HepG2 (cell line): ENCODE data around the gene GPER1. TPM values are rescaled to one million over a fixed set of nuclear protein-coding genes. Genes with fewer than 3 reads are reported as not detected.

Experiments used
- ATAC-seq: fragments of 200-7000 bp; cut with Tn5 transposase; 3 replicates; pipeline ENCODE4 v1.9.1; 2020; ENCODE audit warnings: mild to moderate bottlenecking, moderate library complexity
- BruUV-seq: library from RNA; stranded (reverse); fragments of 400-500 nt; replicated peaks from 2 replicates; lab custom pipeline; 2021; lab: Mats Ljungman, UMichigan
- CTCF ChIA-PET: fragments of 300-600 bp; formaldehyde crosslinking; extraction: SDS; loops from one replicate; lab custom pipeline; 2021; ENCODE audit warnings: low total read pairs, inconsistent platforms, low intra/inter-chr PET ratio; lab: Yijun Ruan, JAX
- POLR2A ChIA-PET: fragments of 350-600 bp; sonication (Branson Sonifier 250); formaldehyde crosslinking; loops from one replicate; lab custom pipeline; 2020; ENCODE audit warnings: antibody characterized with exemption, inconsistent platforms; lab: Yijun Ruan, JAX
- DNase-seq: peaks from one replicate; pipeline ENCODE4 v3.0.0-alpha.2; 2015; ENCODE audit warnings: low spot score
- FAIRE-seq: peaks from 3 replicates; lab custom pipeline; 2011; peaks lifted over from hg19 to GRCh38; lab: Jason Lieb, UNC
- H2AFZ ChIP-seq: one replicate; pipeline ENCODE4 v1.6.1; 2011; ENCODE audit warnings: low read length, inconsistent platforms
- H3K27ac ChIP-seq: fragments of 300-600 bp; 3 replicates; pipeline ENCODE4 v1.8.0; 2011; ENCODE audit warnings: mixed run types, mild to moderate bottlenecking, mixed read lengths, low read length, inconsistent platforms; ENCODE audit not compliant: insufficient read depth; ENCODE audit errors: extremely low read length
- H3K27me3 ChIP-seq, 2 experiments: fragments of 200-600 bp in 1 of 2; 2 replicates in 1 of 2; 3 replicates in 1 of 2; pipeline versions ENCODE4 v1.6.0 to v1.8.0; 2011; ENCODE audit warnings: low read length in 2 of 2, mild to moderate bottlenecking in 2 of 2, moderate library complexity in 2 of 2, inconsistent platforms in 1 of 2; ENCODE audit not compliant: insufficient read depth in 2 of 2, control insufficient read depth in 1 of 2
- H3K36me3 ChIP-seq, 2 experiments: fragments of 200-600 bp in 1 of 2; replicated peaks in 1 of 2; 2 replicates in 1 of 2; 3 replicates in 1 of 2; pipeline versions ENCODE4 v1.5.1 to v1.8.0; 2011; ENCODE audit warnings: low read length in 2 of 2, inconsistent platforms in 1 of 2; ENCODE audit not compliant: insufficient read depth in 2 of 2, control insufficient read depth in 1 of 2
- H3K4me1 ChIP-seq: 2 replicates; pipeline ENCODE4 v1.5.1; 2012; ENCODE audit warnings: low read length, inconsistent platforms; ENCODE audit not compliant: insufficient read depth
- H3K4me2 ChIP-seq: 2 replicates; pipeline ENCODE4 v1.6.0; 2011; ENCODE audit warnings: low read depth, low read length, inconsistent platforms
- H3K4me3 ChIP-seq, 3 experiments: fragments of 200-600 bp in 1 of 3; sonication (generic), shearing (Covaris generic) in 1 of 3; replicated peaks in 1 of 3; 2 replicates each; pipeline ENCODE4 v1.5.1; 2011 to 2016; ENCODE audit warnings: low read length in 3 of 3, inconsistent platforms in 2 of 3, low read depth in 2 of 3, mild to moderate bottlenecking in 2 of 3, control low read depth in 1 of 3, mixed read lengths in 1 of 3; ENCODE audit not compliant: insufficient read depth in 1 of 3
- H3K79me2 ChIP-seq: one replicate; pipeline ENCODE4 v1.6.1; 2011; ENCODE audit warnings: low read length, inconsistent platforms; ENCODE audit not compliant: insufficient read depth
- H3K9ac ChIP-seq: 2 replicates; pipeline ENCODE4 v1.6.0; 2011; ENCODE audit warnings: mild to moderate bottlenecking, low read depth, low read length, inconsistent platforms; ENCODE audit not compliant: insufficient read depth
- H3K9me3 ChIP-seq: 2 replicates; pipeline ENCODE4 v1.5.1; 2012; ENCODE audit warnings: mild to moderate bottlenecking, low read length
- H4K20me1 ChIP-seq: 2 replicates; pipeline ENCODE4 v1.6.0; 2011; ENCODE audit warnings: inconsistent platforms, mild to moderate bottlenecking, low read length, moderate library complexity; ENCODE audit not compliant: insufficient read depth
- ATF7 ChIP-seq, 2 experiments: fragments of 450-650 bp in 1 of 2; sonication (generic) in 1 of 2; formaldehyde crosslinking in 1 of 2; IDR thresholded peaks; 2 replicates each; pipeline versions ENCODE4 v1.4.0 to v1.6.1; 2016 to 2020; ENCODE audit warnings: antibody characterized with exemption in 1 of 2, mild to moderate bottlenecking in 1 of 2, missing genetic modification reagents in 1 of 2
- FLYWCH1 ChIP-seq: sonication (generic); formaldehyde crosslinking; IDR thresholded peaks from 2 replicates; pipeline ENCODE4 v1.8.1; 2023; ENCODE audit warnings: mild to moderate bottlenecking, missing genetic modification reagents
- NCOR1 ChIP-seq: fragments of 200-600 bp; sonication (generic); IDR thresholded peaks from 2 replicates; pipeline ENCODE4 v1.7.0; 2017; ENCODE audit warnings: antibody characterized with exemption, low read length, borderline replicate concordance
- TAF15 ChIP-seq: fragments of 200-400 bp; formaldehyde crosslinking; IDR thresholded peaks from one replicate; pipeline ENCODE4 v1.6.1; 2018; ENCODE audit warnings: mild to moderate bottlenecking, low read depth, low read length; ENCODE audit not compliant: poor library complexity, severe bottlenecking
- ZBTB38 ChIP-seq: sonication (generic); formaldehyde crosslinking; IDR thresholded peaks from 2 replicates; pipeline ENCODE4 v1.5.1; 2020; ENCODE audit warnings: mild to moderate bottlenecking, missing genetic modification reagents
- ZHX2 ChIP-seq, 2 experiments: sonication (generic) in 1 of 2; formaldehyde crosslinking in 1 of 2; IDR thresholded peaks; 2 replicates each; pipeline versions ENCODE4 v1.6.1 to v1.9.0; 2014 to 2022; ENCODE audit warnings: antibody characterized with exemption in 1 of 2, borderline replicate concordance in 1 of 2, inconsistent platforms in 1 of 2, low read depth in 1 of 2, missing genetic modification reagents in 1 of 2
- ZNF629 ChIP-seq: sonication (generic); formaldehyde crosslinking; conservative IDR thresholded peaks from 2 replicates; pipeline ENCODE4 v1.5.0; 2020; ENCODE audit warnings: missing genetic modification reagents
- WGBS: methylation state at CpG from one replicate; pipeline ENCODE4 v1.1.6; 2017; ENCODE audit warnings: low lambda C conversion rate; 5-methylcytosine and 5-hydroxymethylcytosine counted together
- in situ Hi-C: cut with HindIII; loops from 2 replicates; pipeline ENCODE4 v1.10.0; 2017; ENCODE audit warnings: low pct_unique_long_range_greater_than_20kb; ENCODE audit not compliant: extremely low pct_ligation_motif_present
- intact Hi-C: fragments of 100-400 bp; cut with micrococcal nuclease; formaldehyde crosslinking; loops from one replicate; pipeline ENCODE4 v1.10.0; 2022; ENCODE audit not compliant: unreplicated experiment
- polyA plus RNA-seq, 8 experiments: library from polyadenylated mRNA; depleted of rRNA in 3 of 8; stranded (reverse) in 7 of 8; unstranded in 1 of 8; fragments of >200 nt; fragmentation: Illumina TruSeq in 4 of 8; extraction: Trizol in 4 of 8; gene quantifications; 2 replicates each; pipeline versions ENCODE4 v1.2.1 to v1.2.3, GENCODE V29; 2011 to 2016; ENCODE audit warnings: low read depth in 4 of 8, missing spikeins in 1 of 8, mixed read lengths in 1 of 8; ENCODE audit not compliant: insufficient read depth in 1 of 8
- total RNA-seq, 5 experiments: library from RNA; depleted of rRNA; stranded (reverse); fragments of >200 nt; fragmentation: Illumina TruSeq; extraction: Trizol; gene quantifications; 2 replicates each; pipeline ENCODE4 v1.2.3, GENCODE V29; 2016; ENCODE audit warnings: low read depth in 1 of 5
- TF ChIP-seq, protein P1 (sequence below): sonication (generic); formaldehyde crosslinking; IDR thresholded peaks from 2 replicates; pipeline ENCODE4 v1.4.0; 2020; ENCODE audit warnings: missing genetic modification reagents
- TF ChIP-seq, protein P2 (sequence below): sonication (generic); formaldehyde crosslinking; conservative IDR thresholded peaks from 2 replicates; pipeline ENCODE4 v1.8.0; 2022; ENCODE audit warnings: mild to moderate bottlenecking, moderate library complexity, missing genetic modification reagents

GPER1 gene
- total and polyA plus RNA-seq, 2 of the 13 experiments (the other 11 are each of a cell fraction or from before 2014, with no cell fraction given): 12.7 to 19.7 TPM

DNA sequence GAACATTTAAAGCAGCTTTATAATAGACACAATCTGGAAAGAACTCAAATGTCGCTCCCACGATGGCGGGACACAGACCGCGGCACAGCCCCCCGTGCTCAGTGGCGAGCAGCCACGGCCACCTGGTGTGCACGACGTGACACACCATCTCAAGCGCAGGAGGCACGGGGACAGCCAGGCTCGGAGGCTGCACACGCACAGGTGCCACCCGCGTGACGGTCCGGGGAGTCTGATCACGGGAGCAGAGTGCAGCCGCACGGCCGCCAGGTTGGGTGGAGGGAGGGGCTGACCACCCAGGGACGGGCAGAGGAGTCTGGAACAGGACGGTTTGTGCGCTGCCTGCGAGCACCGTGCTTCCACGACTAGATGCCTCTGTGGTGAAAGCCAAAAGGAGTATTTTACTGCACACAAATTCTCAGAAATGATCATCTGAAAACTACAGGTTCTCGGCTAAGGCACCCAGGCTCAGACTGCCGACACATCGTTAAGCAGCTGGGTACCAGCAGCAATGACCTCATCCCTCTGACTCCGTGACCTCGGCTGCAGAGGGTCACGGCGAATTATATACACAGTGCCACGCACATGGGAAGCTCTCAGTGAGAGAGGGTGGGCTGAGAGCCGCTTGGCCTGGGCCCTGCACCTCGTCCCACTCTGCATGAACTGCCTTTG lies 7.5 kb upstream of the GPER1 start:
- intact Hi-C loops: no loop called here

More for the DNA sequence above, 7.5 kb upstream of the GPER1 start:
- Histone ChIP-seq H3K9me3 (no peaks in the 10 kb centered on the region), H3K4me1 (peaks cover 43% of the 10 kb centered on the region), H4K20me1 (no peaks in the 10 kb centered on the region), H3K79me2 (no peaks in the 10 kb centered on the region), H3K4me2 (no peak overlapping the region), H3K9ac (no peak overlapping the region)
- ATAC-seq (no peak), DNase-seq (no peak)
- no TSS peak for BruUV-seq
- CTCF ChIA-PET: no interaction called here
- TF ChIP-seq NCOR1 (no peak), ZNF629 (CRISPR knock-in tag) (no peak), TAF15 (no peak), ATF7 (IDR thresholded peaks at IDR 0.05) (peak; percentile 30), ATF7 (CRISPR knock-in tag; IDR thresholded peaks at IDR 0.05) (no peak), ZBTB38 (CRISPR knock-in tag) (peak; percentile 93), FLYWCH1 (CRISPR knock-in tag) (no peak), ZHX2 (IDR thresholded peaks at IDR 0.05; ENCODE audit: low read depth) (peak; percentile 10; the same call in 1 of the 2 replicates), ZHX2 (CRISPR knock-in tag; IDR thresholded peaks at IDR 0.05; ENCODE audit: borderline replicate concordance) (no peak)
- TF ChIP-seq, protein P1, sequence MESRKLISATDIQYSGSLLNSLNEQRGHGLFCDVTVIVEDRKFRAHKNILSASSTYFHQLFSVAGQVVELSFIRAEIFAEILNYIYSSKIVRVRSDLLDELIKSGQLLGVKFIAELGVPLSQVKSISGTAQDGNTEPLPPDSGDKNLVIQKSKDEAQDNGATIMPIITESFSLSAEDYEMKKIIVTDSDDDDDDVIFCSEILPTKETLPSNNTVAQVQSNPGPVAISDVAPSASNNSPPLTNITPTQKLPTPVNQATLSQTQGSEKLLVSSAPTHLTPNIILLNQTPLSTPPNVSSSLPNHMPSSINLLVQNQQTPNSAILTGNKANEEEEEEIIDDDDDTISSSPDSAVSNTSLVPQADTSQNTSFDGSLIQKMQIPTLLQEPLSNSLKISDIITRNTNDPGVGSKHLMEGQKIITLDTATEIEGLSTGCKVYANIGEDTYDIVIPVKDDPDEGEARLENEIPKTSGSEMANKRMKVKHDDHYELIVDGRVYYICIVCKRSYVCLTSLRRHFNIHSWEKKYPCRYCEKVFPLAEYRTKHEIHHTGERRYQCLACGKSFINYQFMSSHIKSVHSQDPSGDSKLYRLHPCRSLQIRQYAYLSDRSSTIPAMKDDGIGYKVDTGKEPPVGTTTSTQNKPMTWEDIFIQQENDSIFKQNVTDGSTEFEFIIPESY (CRISPR knock-in tag): peak; percentile 91
- TF ChIP-seq, protein P2, sequence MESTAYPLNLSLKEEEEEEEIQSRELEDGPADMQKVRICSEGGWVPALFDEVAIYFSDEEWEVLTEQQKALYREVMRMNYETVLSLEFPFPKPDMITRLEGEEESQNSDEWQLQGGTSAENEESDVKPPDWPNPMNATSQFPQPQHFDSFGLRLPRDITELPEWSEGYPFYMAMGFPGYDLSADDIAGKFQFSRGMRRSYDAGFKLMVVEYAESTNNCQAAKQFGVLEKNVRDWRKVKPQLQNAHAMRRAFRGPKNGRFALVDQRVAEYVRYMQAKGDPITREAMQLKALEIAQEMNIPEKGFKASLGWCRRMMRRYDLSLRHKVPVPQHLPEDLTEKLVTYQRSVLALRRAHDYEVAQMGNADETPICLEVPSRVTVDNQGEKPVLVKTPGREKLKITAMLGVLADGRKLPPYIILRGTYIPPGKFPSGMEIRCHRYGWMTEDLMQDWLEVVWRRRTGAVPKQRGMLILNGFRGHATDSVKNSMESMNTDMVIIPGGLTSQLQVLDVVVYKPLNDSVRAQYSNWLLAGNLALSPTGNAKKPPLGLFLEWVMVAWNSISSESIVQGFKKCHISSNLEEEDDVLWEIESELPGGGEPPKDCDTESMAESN: no peak
- TF ChIP-seq, all 625 proteins: peak for 4
- WGBS: 97% methylated on average over 38 of the region's 38 CpGs
- Histone ChIP-seq H3K36me3 (peaks cover 2 to 15% of the 10 kb centered on the region in 2 experiments; a peak in 3 of 5 replicates), H3K4me3 (no peak overlapping the region), H3K27ac (no peak overlapping the region), H3K27me3 (no peaks in the 10 kb centered on the region), H2AFZ (no peak overlapping the region)
- POLR2A ChIA-PET: no interaction called here
- FAIRE-seq: no peak
- in situ Hi-C loops: no loop called here
